HepG2 (cell line): ENCODE measurements around the gene OSBPL3. TPM values are rescaled to one million over a fixed set of nuclear protein-coding genes. Genes with fewer than 3 reads are reported as not detected.

Experiments
- ATAC-seq: fragments of 200-7000 bp; cut with Tn5 transposase; 3 replicates; pipeline ENCODE4 v1.9.1; 2020; ENCODE audit warnings: mild to moderate bottlenecking, moderate library complexity
- BruUV-seq: library from RNA; stranded (reverse); fragments of 400-500 nt; replicated peaks from 2 replicates; lab custom pipeline; 2021; lab: Mats Ljungman, UMichigan
- CTCF ChIA-PET: fragments of 300-600 bp; formaldehyde crosslinking; extraction: SDS; loops from one replicate; lab custom pipeline; 2021; ENCODE audit warnings: low total read pairs, inconsistent platforms, low intra/inter-chr PET ratio; lab: Yijun Ruan, JAX
- POLR2A ChIA-PET: fragments of 350-600 bp; sonication (Branson Sonifier 250); formaldehyde crosslinking; loops from one replicate; lab custom pipeline; 2020; ENCODE audit warnings: antibody characterized with exemption, inconsistent platforms; lab: Yijun Ruan, JAX
- DNase-seq: peaks from one replicate; pipeline ENCODE4 v3.0.0-alpha.2; 2015; ENCODE audit warnings: low spot score
- FAIRE-seq: peaks from 3 replicates; lab custom pipeline; 2011; peaks lifted over from hg19 to GRCh38; lab: Jason Lieb, UNC
- H2AFZ ChIP-seq: one replicate; pipeline ENCODE4 v1.6.1; 2011; ENCODE audit warnings: low read length, inconsistent platforms
- H3K27ac ChIP-seq: fragments of 300-600 bp; 3 replicates; pipeline ENCODE4 v1.8.0; 2011; ENCODE audit warnings: mixed run types, mild to moderate bottlenecking, mixed read lengths, low read length, inconsistent platforms; ENCODE audit not compliant: insufficient read depth; ENCODE audit errors: extremely low read length
- H3K27me3 ChIP-seq, 2 experiments: fragments of 200-600 bp in 1 of 2; 2 replicates in 1 of 2; 3 replicates in 1 of 2; pipeline versions ENCODE4 v1.6.0 to v1.8.0; 2011; ENCODE audit warnings: low read length in 2 of 2, mild to moderate bottlenecking in 2 of 2, moderate library complexity in 2 of 2, inconsistent platforms in 1 of 2; ENCODE audit not compliant: insufficient read depth in 2 of 2, control insufficient read depth in 1 of 2
- H3K36me3 ChIP-seq, 2 experiments: fragments of 200-600 bp in 1 of 2; replicated peaks in 1 of 2; 2 replicates in 1 of 2; 3 replicates in 1 of 2; pipeline versions ENCODE4 v1.5.1 to v1.8.0; 2011; ENCODE audit warnings: low read length in 2 of 2, inconsistent platforms in 1 of 2; ENCODE audit not compliant: insufficient read depth in 2 of 2, control insufficient read depth in 1 of 2
- H3K4me1 ChIP-seq: 2 replicates; pipeline ENCODE4 v1.5.1; 2012; ENCODE audit warnings: low read length, inconsistent platforms; ENCODE audit not compliant: insufficient read depth
- H3K4me2 ChIP-seq: 2 replicates; pipeline ENCODE4 v1.6.0; 2011; ENCODE audit warnings: low read depth, low read length, inconsistent platforms
- H3K4me3 ChIP-seq, 3 experiments: fragments of 200-600 bp in 1 of 3; sonication (generic), shearing (Covaris generic) in 1 of 3; replicated peaks in 1 of 3; 2 replicates each; pipeline ENCODE4 v1.5.1; 2011 to 2016; ENCODE audit warnings: low read length in 3 of 3, inconsistent platforms in 2 of 3, low read depth in 2 of 3, mild to moderate bottlenecking in 2 of 3, control low read depth in 1 of 3, mixed read lengths in 1 of 3; ENCODE audit not compliant: insufficient read depth in 1 of 3
- H3K79me2 ChIP-seq: one replicate; pipeline ENCODE4 v1.6.1; 2011; ENCODE audit warnings: low read length, inconsistent platforms; ENCODE audit not compliant: insufficient read depth
- H3K9ac ChIP-seq: 2 replicates; pipeline ENCODE4 v1.6.0; 2011; ENCODE audit warnings: mild to moderate bottlenecking, low read depth, low read length, inconsistent platforms; ENCODE audit not compliant: insufficient read depth
- H3K9me3 ChIP-seq: 2 replicates; pipeline ENCODE4 v1.5.1; 2012; ENCODE audit warnings: mild to moderate bottlenecking, low read length
- H4K20me1 ChIP-seq: 2 replicates; pipeline ENCODE4 v1.6.0; 2011; ENCODE audit warnings: inconsistent platforms, mild to moderate bottlenecking, low read length, moderate library complexity; ENCODE audit not compliant: insufficient read depth
- MTA1 ChIP-seq: sonication (generic); formaldehyde crosslinking; IDR thresholded peaks from 2 replicates; pipeline ENCODE4 v1.4.0; 2020; ENCODE audit warnings: missing genetic modification reagents, mild to moderate bottlenecking, borderline replicate concordance
- PHF20 ChIP-seq: sonication (generic); formaldehyde crosslinking; IDR thresholded peaks from 2 replicates; pipeline ENCODE4 v1.5.0; 2020; ENCODE audit warnings: mild to moderate bottlenecking, missing genetic modification reagents
- ZBTB1 ChIP-seq: sonication (generic); formaldehyde crosslinking; IDR thresholded peaks from 2 replicates; pipeline ENCODE4 v1.4.0; 2020; ENCODE audit warnings: missing genetic modification reagents, borderline replicate concordance
- WGBS: methylation state at CpG from one replicate; pipeline ENCODE4 v1.1.6; 2017; ENCODE audit warnings: low lambda C conversion rate; 5-methylcytosine and 5-hydroxymethylcytosine counted together
- in situ Hi-C: cut with HindIII; loops from 2 replicates; pipeline ENCODE4 v1.10.0; 2017; ENCODE audit warnings: low pct_unique_long_range_greater_than_20kb; ENCODE audit not compliant: extremely low pct_ligation_motif_present
- intact Hi-C: fragments of 100-400 bp; cut with micrococcal nuclease; formaldehyde crosslinking; loops from one replicate; pipeline ENCODE4 v1.10.0; 2022; ENCODE audit not compliant: unreplicated experiment
- polyA plus RNA-seq, 8 experiments: library from polyadenylated mRNA; depleted of rRNA in 3 of 8; stranded (reverse) in 7 of 8; unstranded in 1 of 8; fragments of >200 nt; fragmentation: Illumina TruSeq in 4 of 8; extraction: Trizol in 4 of 8; gene quantifications; 2 replicates each; pipeline versions ENCODE4 v1.2.1 to v1.2.3, GENCODE V29; 2011 to 2016; ENCODE audit warnings: low read depth in 4 of 8, missing spikeins in 1 of 8, mixed read lengths in 1 of 8; ENCODE audit not compliant: insufficient read depth in 1 of 8
- total RNA-seq, 5 experiments: library from RNA; depleted of rRNA; stranded (reverse); fragments of >200 nt; fragmentation: Illumina TruSeq; extraction: Trizol; gene quantifications; 2 replicates each; pipeline ENCODE4 v1.2.3, GENCODE V29; 2016; ENCODE audit warnings: low read depth in 1 of 5
- TF ChIP-seq, protein P1 (sequence below): sonication (generic); formaldehyde crosslinking; IDR thresholded peaks from 2 replicates; pipeline ENCODE4 v1.4.0; 2020; ENCODE audit warnings: missing genetic modification reagents
- TF ChIP-seq, protein P2 (sequence below): sonication (generic); formaldehyde crosslinking; conservative IDR thresholded peaks from 2 replicates; pipeline ENCODE4 v1.8.0; 2022; ENCODE audit warnings: mild to moderate bottlenecking, moderate library complexity, missing genetic modification reagents
- TF ChIP-seq, protein P3 (sequence below): sonication (generic); formaldehyde crosslinking; IDR thresholded peaks from 2 replicates; pipeline ENCODE4 v1.5.0; 2020; ENCODE audit warnings: mild to moderate bottlenecking, low read depth, missing genetic modification reagents, borderline replicate concordance
- TF ChIP-seq, protein P4 (sequence below), 2 experiments: IDR thresholded peaks; 2 replicates each; pipeline ENCODE4 v1.6.1; 2011 to 2012; ENCODE audit warnings: low read length in 2 of 2, borderline replicate concordance in 1 of 2, low read depth in 1 of 2, mild to moderate bottlenecking in 1 of 2, moderate library complexity in 1 of 2
- TF ChIP-seq, protein P5 (sequence below): IDR thresholded peaks from 2 replicates; pipeline ENCODE4 v1.6.1; 2016; ENCODE audit warnings: missing compliant biosample characterization, missing genetic modification reagents, borderline replicate concordance
- TF ChIP-seq, protein P6 (sequence below): sonication (generic); formaldehyde crosslinking; IDR thresholded peaks from 2 replicates; pipeline ENCODE4 v1.9.0; 2022; ENCODE audit warnings: low read depth, missing genetic modification reagents

OSBPL3 gene
- total and polyA plus RNA-seq, 2 of the 13 experiments (the other 11 are each of a cell fraction or from before 2014, with no cell fraction given): 8.8 to 28.9 TPM

DNA sequence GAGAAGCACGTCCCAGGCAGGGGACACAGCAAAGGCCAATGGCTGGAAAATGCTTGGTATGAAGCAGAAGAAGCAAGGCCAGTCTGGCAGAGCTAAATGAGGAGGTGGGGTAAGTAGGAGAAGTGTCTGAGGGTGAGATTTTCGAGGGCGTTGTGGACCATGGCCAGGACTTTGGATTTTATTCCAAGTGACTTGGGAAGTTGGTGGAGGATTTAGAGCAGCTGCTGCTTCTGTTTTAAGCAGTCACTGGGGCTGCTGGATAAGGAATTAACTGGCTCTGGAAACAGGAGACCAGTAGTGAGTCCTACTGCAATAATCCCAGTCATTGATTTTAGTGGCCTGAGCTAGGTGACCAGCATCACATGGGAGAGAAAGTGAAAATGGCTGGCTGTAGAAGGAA lies 155.1 kb downstream of the OSBPL3 start (continued):
- TF ChIP-seq, protein P1, sequence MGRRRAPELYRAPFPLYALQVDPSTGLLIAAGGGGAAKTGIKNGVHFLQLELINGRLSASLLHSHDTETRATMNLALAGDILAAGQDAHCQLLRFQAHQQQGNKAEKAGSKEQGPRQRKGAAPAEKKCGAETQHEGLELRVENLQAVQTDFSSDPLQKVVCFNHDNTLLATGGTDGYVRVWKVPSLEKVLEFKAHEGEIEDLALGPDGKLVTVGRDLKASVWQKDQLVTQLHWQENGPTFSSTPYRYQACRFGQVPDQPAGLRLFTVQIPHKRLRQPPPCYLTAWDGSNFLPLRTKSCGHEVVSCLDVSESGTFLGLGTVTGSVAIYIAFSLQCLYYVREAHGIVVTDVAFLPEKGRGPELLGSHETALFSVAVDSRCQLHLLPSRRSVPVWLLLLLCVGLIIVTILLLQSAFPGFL (CRISPR knock-in tag): no peak
- TF ChIP-seq, protein P2, sequence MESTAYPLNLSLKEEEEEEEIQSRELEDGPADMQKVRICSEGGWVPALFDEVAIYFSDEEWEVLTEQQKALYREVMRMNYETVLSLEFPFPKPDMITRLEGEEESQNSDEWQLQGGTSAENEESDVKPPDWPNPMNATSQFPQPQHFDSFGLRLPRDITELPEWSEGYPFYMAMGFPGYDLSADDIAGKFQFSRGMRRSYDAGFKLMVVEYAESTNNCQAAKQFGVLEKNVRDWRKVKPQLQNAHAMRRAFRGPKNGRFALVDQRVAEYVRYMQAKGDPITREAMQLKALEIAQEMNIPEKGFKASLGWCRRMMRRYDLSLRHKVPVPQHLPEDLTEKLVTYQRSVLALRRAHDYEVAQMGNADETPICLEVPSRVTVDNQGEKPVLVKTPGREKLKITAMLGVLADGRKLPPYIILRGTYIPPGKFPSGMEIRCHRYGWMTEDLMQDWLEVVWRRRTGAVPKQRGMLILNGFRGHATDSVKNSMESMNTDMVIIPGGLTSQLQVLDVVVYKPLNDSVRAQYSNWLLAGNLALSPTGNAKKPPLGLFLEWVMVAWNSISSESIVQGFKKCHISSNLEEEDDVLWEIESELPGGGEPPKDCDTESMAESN (CRISPR knock-in tag): no peak
- no peak for TF ChIP-seq PHF20 (CRISPR knock-in tag)
- TF ChIP-seq, protein P3, sequence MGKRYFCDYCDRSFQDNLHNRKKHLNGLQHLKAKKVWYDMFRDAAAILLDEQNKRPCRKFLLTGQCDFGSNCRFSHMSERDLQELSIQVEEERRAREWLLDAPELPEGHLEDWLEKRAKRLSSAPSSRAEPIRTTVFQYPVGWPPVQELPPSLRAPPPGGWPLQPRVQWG (CRISPR knock-in tag): no peak

DNA sequence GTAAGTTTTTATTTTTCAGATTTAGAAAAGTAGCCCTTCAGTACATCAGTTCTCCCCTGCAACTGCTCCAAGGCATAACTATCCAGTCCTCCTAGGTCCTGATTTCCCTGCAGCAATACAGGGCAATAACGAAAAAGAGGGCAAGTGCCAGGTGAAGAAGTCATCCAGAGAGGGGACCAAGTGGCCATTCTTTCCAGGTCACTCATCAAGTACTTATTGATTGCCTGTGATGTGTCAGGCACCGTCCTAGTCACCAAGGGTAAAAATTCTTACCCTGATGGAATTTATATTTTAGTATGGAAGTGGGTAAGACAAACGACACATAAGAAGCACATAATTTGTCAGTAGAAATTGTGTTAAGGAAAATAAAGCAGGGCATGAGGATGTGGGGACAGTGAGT lies 155.6 kb downstream of the OSBPL3 start:
- BruUV-seq: no TSS peak
- in situ Hi-C loops: no loop called here
- Histone ChIP-seq H3K4me3 (no peak overlapping the region), H3K9me3 (no peaks in the 10 kb centered on the region), H3K36me3 (peaks cover 0 to 16% of the 10 kb centered on the region in 2 experiments; a peak in 1 of 5 replicates), H3K4me1 (peaks cover 49% of the 10 kb centered on the region), H4K20me1 (no peaks in the 10 kb centered on the region), H3K79me2 (peaks cover 2% of the 10 kb centered on the region), H3K27ac (no peak overlapping the region), H2AFZ (no peak overlapping the region), H3K27me3 (no peaks in the 10 kb centered on the region), H3K4me2 (no peak overlapping the region), H3K9ac (no peak overlapping the region)
- no peak for DNase-seq
- ChIA-PET POLR2A (interaction anchor here (3.2 kb wide), 1 partner anchor 301 kb away, joined by 14 read pairs; the partner anchor contains the start of gene CYCS), CTCF (no interaction called here)
- no peak for ATAC-seq
- intact Hi-C loops: no loop called here
- no peak for FAIRE-seq
- WGBS: 91% methylated on average over 3 of the region's 3 CpGs
- TF ChIP-seq, protein P4, sequence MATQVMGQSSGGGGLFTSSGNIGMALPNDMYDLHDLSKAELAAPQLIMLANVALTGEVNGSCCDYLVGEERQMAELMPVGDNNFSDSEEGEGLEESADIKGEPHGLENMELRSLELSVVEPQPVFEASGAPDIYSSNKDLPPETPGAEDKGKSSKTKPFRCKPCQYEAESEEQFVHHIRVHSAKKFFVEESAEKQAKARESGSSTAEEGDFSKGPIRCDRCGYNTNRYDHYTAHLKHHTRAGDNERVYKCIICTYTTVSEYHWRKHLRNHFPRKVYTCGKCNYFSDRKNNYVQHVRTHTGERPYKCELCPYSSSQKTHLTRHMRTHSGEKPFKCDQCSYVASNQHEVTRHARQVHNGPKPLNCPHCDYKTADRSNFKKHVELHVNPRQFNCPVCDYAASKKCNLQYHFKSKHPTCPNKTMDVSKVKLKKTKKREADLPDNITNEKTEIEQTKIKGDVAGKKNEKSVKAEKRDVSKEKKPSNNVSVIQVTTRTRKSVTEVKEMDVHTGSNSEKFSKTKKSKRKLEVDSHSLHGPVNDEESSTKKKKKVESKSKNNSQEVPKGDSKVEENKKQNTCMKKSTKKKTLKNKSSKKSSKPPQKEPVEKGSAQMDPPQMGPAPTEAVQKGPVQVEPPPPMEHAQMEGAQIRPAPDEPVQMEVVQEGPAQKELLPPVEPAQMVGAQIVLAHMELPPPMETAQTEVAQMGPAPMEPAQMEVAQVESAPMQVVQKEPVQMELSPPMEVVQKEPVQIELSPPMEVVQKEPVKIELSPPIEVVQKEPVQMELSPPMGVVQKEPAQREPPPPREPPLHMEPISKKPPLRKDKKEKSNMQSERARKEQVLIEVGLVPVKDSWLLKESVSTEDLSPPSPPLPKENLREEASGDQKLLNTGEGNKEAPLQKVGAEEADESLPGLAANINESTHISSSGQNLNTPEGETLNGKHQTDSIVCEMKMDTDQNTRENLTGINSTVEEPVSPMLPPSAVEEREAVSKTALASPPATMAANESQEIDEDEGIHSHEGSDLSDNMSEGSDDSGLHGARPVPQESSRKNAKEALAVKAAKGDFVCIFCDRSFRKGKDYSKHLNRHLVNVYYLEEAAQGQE (IDR thresholded peaks at IDR 0.05; ENCODE audit: borderline replicate concordance in 1 of 2, low read depth in 1 of 2, low read length in 2 of 2): no peak
- TF ChIP-seq, protein P5, sequence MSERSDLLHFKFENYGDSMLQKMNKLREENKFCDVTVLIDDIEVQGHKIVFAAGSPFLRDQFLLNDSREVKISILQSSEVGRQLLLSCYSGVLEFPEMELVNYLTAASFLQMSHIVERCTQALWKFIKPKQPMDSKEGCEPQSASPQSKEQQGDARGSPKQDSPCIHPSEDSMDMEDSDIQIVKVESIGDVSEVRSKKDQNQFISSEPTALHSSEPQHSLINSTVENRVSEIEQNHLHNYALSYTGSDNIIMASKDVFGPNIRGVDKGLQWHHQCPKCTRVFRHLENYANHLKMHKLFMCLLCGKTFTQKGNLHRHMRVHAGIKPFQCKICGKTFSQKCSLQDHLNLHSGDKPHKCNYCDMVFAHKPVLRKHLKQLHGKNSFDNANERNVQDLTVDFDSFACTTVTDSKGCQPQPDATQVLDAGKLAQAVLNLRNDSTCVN (CRISPR knock-in tag): no peak
- TF ChIP-seq, protein P6, sequence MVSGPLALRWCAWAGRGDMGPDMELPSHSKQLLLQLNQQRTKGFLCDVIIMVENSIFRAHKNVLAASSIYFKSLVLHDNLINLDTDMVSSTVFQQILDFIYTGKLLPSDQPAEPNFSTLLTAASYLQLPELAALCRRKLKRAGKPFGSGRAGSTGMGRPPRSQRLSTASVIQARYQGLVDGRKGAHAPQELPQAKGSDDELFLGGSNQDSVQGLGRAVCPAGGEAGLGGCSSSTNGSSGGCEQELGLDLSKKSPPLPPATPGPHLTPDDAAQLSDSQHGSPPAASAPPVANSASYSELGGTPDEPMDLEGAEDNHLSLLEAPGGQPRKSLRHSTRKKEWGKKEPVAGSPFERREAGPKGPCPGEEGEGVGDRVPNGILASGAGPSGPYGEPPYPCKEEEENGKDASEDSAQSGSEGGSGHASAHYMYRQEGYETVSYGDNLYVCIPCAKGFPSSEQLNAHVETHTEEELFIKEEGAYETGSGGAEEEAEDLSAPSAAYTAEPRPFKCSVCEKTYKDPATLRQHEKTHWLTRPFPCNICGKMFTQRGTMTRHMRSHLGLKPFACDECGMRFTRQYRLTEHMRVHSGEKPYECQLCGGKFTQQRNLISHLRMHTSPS: no peak
- TF ChIP-seq ZBTB1 (CRISPR knock-in tag): no peak
- no peak for TF ChIP-seq MTA1
